ENCODE measurements around the gene MAP4.

MAP4 gene

GRCh38 chr3:47850564-47851410 is 165.4 kb downstream of the MAP4 start:
- no peak for ATAC-seq
- TF ChIP-seq, protein P1, sequence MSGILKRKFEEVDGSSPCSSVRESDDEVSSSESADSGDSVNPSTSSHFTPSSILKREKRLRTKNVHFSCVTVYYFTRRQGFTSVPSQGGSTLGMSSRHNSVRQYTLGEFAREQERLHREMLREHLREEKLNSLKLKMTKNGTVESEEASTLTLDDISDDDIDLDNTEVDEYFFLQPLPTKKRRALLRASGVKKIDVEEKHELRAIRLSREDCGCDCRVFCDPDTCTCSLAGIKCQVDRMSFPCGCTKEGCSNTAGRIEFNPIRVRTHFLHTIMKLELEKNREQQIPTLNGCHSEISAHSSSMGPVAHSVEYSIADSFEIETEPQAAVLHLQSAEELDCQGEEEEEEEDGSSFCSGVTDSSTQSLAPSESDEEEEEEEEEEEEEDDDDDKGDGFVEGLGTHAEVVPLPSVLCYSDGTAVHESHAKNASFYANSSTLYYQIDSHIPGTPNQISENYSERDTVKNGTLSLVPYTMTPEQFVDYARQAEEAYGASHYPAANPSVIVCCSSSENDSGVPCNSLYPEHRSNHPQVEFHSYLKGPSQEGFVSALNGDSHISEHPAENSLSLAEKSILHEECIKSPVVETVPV (CRISPR knock-in tag; IDR thresholded peaks at IDR 0.05) = no peak
- TF ChIP-seq ZNF8 (CRISPR knock-in tag; IDR thresholded peaks at IDR 0.05) (no peak), TCF4 (CRISPR knock-in tag; IDR thresholded peaks at IDR 0.05; ENCODE audit: borderline replicate concordance) (no peak), SNAI2 (CRISPR knock-in tag; IDR thresholded peaks at IDR 0.05) (no peak), TSHZ2 (CRISPR knock-in tag; IDR thresholded peaks at IDR 0.05) (no peak)

DNA sequence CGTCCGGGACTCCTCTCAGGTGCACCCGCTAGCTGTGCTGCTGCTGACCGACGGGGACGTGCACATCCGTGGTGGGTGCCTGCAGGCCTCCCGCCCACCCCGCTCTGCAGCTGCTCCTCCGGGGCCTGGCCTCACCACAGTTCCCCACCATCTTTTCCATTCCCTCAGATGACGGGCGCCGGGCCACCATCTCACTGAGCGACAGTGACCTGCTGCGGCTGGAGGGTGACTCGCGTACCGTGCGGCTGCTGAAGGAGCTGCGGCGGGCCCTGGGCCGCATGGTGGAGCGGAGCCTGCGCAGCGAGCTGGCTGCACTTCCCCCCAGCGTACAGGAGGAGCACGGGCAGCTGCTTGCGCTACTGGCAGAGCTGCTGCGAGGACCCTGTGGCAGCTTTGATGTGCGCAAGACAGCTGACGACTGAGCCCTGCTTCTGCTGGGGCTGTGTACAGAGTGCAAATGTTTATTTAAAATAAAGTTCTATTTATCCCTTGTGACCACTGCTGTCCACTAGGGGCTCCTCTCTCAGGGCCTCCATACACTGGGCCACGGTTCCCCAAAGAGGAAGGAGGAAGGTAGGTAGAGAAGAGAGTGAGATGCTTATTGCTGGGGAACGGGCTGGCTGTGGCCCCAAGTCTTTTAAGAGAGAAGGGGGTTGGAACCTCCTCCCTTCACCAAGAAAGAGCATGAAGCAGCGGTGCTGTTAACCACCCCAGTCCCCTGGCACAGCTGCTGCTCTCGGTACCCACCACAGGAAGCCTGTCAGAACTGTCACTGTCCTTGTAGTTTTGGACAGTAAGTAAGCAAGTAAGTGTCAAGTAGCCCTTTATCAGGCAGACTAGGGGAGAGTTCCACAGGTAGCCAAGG is 166.3 kb downstream of the MAP4 start:
- no peak for TF ChIP-seq CSDC2 (CRISPR knock-in tag; IDR thresholded peaks at IDR 0.05)
- no peak for TF ChIP-seq CREB5 (CRISPR knock-in tag; IDR thresholded peaks at IDR 0.05; ENCODE audit: low read depth)
- TF ChIP-seq, protein P1 (CRISPR knock-in tag; IDR thresholded peaks at IDR 0.05) = no peak
- TF ChIP-seq POU6F1 (CRISPR knock-in tag; IDR thresholded peaks at IDR 0.05; ENCODE audit: borderline replicate concordance, low read depth) = no peak
- TF ChIP-seq, protein P2, sequence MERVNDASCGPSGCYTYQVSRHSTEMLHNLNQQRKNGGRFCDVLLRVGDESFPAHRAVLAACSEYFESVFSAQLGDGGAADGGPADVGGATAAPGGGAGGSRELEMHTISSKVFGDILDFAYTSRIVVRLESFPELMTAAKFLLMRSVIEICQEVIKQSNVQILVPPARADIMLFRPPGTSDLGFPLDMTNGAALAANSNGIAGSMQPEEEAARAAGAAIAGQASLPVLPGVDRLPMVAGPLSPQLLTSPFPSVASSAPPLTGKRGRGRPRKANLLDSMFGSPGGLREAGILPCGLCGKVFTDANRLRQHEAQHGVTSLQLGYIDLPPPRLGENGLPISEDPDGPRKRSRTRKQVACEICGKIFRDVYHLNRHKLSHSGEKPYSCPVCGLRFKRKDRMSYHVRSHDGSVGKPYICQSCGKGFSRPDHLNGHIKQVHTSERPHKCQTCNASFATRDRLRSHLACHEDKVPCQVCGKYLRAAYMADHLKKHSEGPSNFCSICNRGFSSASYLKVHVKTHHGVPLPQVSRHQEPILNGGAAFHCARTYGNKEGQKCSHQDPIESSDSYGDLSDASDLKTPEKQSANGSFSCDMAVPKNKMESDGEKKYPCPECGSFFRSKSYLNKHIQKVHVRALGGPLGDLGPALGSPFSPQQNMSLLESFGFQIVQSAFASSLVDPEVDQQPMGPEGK (CRISPR knock-in tag; IDR thresholded peaks at IDR 0.05; ENCODE audit: borderline replicate concordance) = no peak
- TF ChIP-seq GLIS3 (CRISPR knock-in tag; IDR thresholded peaks at IDR 0.05) = no peak
- no peak for TF ChIP-seq TOX (CRISPR knock-in tag; IDR thresholded peaks at IDR 0.05; ENCODE audit: borderline replicate concordance)
- no peak for TF ChIP-seq TSHZ2 (CRISPR knock-in tag; IDR thresholded peaks at IDR 0.05)
- no peak for TF ChIP-seq ZNF8 (CRISPR knock-in tag; IDR thresholded peaks at IDR 0.05)
- no peak for TF ChIP-seq ESRRG (CRISPR knock-in tag; IDR thresholded peaks at IDR 0.05)
- no peak for TF ChIP-seq ZNF565 (CRISPR knock-in tag; conservative IDR thresholded peaks at IDR 0.05; ENCODE audit: low read depth)
- no peak for TF ChIP-seq PPARA (CRISPR knock-in tag; IDR thresholded peaks at IDR 0.05; ENCODE audit: borderline replicate concordance)
- ATAC-seq = peak; percentile 69
